Vagina (tissue), 2 donors: ENCODE results near the gene FAM25G. TPM values are rescaled to one million over a fixed set of nuclear protein-coding genes. Genes with fewer than 3 reads are reported as not detected.

Experiments used
- DNase-seq, 2 donors: peaks; one replicate each; pipeline ENCODE4 v3.0.0-alpha.2; 2017; ENCODE audit errors: extremely low spot score in 2 of 2
- H3K27ac ChIP-seq: fragments of 200-600 bp; sonication (generic); one replicate; pipeline ENCODE4 v1.5.1; 2019
- H3K27me3 ChIP-seq: fragments of 200-600 bp; sonication (generic); one replicate; pipeline ENCODE4 v1.5.1; 2019
- H3K36me3 ChIP-seq, 2 donors: fragments of 200-600 bp; sonication (generic); one replicate each; pipeline ENCODE4 v1.5.1; 2017 to 2019
- H3K4me1 ChIP-seq: fragments of 200-600 bp; sonication (generic); one replicate; pipeline ENCODE4 v1.5.1; 2019
- H3K4me3 ChIP-seq, 2 donors: fragments of 200-600 bp; sonication (generic); 1 replicate in 1 of 2; 2 replicates in 1 of 2; pipeline ENCODE4 v1.5.1; 2016 to 2019
- H3K9me3 ChIP-seq: fragments of 200-600 bp; sonication (generic); one replicate; pipeline ENCODE4 v1.5.1; 2019
- POLR2A ChIP-seq, 2 donors: fragments of 450-650 bp; IDR thresholded peaks; one replicate each; pipeline ENCODE4 v1.6.1; 2017; ENCODE audit warnings: antibody characterized with exemption in 2 of 2, mild to moderate bottlenecking in 2 of 2, moderate library complexity in 2 of 2
- POLR2AphosphoS5 ChIP-seq, 2 donors: sonication (generic); formaldehyde crosslinking; IDR thresholded peaks; one replicate each; pipeline ENCODE4 v1.9.0; 2017; ENCODE audit warnings: antibody characterized with exemption in 2 of 2, mild to moderate bottlenecking in 2 of 2, low read depth in 1 of 2; ENCODE audit not compliant: insufficient read depth in 1 of 2
- intact Hi-C: fragments of 100-400 bp; cut with DNase I; formaldehyde crosslinking; loops from one replicate; pipeline ENCODE4 v1.15.1; 2023
- total RNA-seq: library from RNA; depleted of rRNA; stranded (reverse); fragments of >200 nt; gene quantifications from one replicate; pipeline ENCODE4 v1.2.3, GENCODE V29; 2016
- TF ChIP-seq, protein P1 (sequence below), 3 experiments: fragments of 450-650 bp in 2 of 3; fragments of 200-600 bp in 1 of 3; sonication (generic) in 1 of 3; IDR thresholded peaks; one replicate each; pipeline ENCODE4 v1.5.1; 2017 to 2019; ENCODE audit warnings: antibody characterized with exemption in 3 of 3, mild to moderate bottlenecking in 2 of 3, moderate library complexity in 2 of 3

FAM25G gene
- total RNA-seq, 1 donor from 2014 or later: not detected

DNA sequence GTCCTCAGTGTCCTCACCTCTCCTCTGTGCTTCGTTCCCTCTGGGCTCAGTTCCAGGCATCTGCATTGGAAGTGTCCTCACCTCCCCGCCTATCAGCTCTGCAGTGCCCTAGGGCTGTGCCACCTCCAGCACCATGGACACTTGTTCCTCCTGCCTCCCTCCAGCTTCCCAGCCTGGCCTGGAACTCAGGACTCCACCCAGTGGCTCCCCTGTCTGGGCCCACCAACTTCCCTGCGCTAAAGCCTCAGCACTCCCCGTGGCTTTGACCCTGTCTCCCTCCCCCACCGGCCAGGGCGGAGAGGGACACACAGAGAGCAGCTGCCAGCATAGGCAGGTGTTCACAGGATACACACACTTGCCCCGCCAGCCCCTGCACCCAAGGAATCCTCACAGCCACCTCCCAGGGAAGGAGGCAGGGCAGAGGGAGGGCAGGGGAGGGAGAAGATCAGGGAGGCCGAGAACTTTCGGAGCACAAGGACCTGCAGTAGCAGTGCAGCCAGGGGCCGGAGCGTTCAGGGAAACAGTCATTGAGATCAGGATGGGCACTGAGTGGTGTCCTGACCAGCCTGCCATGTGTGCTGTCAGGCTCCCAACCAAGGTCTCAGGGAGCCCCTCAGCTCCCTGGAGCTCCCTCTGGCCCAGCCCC lies 38.9 kb downstream of the FAM25G start:
- no peaks in the 10 kb centered on the region for H3K4me1 ChIP-seq
- DNase-seq: peak in 1 of 2 donors; percentile 80
- H3K27me3 ChIP-seq: no peaks in the 10 kb centered on the region
- no peak overlapping the region for H3K27ac ChIP-seq
- no peak for TF ChIP-seq POLR2AphosphoS5 (IDR thresholded peaks at IDR 0.05; ENCODE audit: insufficient read depth in 1 of 2, low read depth in 1 of 2)
- TF ChIP-seq, protein P1, sequence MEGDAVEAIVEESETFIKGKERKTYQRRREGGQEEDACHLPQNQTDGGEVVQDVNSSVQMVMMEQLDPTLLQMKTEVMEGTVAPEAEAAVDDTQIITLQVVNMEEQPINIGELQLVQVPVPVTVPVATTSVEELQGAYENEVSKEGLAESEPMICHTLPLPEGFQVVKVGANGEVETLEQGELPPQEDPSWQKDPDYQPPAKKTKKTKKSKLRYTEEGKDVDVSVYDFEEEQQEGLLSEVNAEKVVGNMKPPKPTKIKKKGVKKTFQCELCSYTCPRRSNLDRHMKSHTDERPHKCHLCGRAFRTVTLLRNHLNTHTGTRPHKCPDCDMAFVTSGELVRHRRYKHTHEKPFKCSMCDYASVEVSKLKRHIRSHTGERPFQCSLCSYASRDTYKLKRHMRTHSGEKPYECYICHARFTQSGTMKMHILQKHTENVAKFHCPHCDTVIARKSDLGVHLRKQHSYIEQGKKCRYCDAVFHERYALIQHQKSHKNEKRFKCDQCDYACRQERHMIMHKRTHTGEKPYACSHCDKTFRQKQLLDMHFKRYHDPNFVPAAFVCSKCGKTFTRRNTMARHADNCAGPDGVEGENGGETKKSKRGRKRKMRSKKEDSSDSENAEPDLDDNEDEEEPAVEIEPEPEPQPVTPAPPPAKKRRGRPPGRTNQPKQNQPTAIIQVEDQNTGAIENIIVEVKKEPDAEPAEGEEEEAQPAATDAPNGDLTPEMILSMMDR (IDR thresholded peaks at IDR 0.05): no peak
- TF ChIP-seq POLR2A (IDR thresholded peaks at IDR 0.05): no peak
- no peaks in the 10 kb centered on the region for H3K36me3 ChIP-seq
- H3K9me3 ChIP-seq: no peaks in the 10 kb centered on the region
- intact Hi-C loops: no loop called here
- H3K4me3 ChIP-seq: no peak overlapping the region

DNA sequence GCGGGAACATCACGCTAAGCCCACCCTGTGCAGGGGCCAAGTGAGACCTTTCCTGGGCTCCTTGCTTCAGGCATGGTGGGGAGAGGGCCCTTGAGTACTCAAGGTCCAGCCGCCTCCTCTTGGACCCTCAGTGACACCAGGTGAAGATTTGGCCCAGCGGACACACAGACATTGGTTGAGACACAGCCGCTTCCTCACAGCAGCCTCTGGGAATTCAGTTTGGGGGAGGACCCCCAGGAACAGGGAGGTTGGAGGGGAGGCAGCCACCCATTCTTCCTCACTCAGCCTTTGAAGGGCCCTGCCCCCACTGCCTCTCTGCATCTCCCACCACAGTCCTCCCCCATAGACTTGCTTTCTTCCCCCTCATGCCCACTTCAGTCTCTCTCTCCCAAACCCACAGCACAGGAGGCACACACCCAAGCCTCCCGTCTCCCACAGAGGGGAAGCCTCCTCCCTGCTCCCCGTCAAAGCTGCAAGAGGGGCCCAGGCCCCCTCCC lies 39.5 kb downstream of the FAM25G start:
- no peak overlapping the region for H3K4me3 ChIP-seq
- no peaks in the 10 kb centered on the region for H3K9me3 ChIP-seq
- H3K27ac ChIP-seq: no peak overlapping the region
- no peaks in the 10 kb centered on the region for H3K4me1 ChIP-seq
- no peaks in the 10 kb centered on the region for H3K36me3 ChIP-seq
- H3K27me3 ChIP-seq: no peaks in the 10 kb centered on the region
- intact Hi-C loops: no loop called here
- TF ChIP-seq, protein P1 (IDR thresholded peaks at IDR 0.05): no peak
- TF ChIP-seq POLR2A (IDR thresholded peaks at IDR 0.05) (no peak), POLR2AphosphoS5 (IDR thresholded peaks at IDR 0.05; ENCODE audit: insufficient read depth in 1 of 2, low read depth in 1 of 2) (no peak)
- DNase-seq: peak in 1 of 2 donors; percentile 79

DNA sequence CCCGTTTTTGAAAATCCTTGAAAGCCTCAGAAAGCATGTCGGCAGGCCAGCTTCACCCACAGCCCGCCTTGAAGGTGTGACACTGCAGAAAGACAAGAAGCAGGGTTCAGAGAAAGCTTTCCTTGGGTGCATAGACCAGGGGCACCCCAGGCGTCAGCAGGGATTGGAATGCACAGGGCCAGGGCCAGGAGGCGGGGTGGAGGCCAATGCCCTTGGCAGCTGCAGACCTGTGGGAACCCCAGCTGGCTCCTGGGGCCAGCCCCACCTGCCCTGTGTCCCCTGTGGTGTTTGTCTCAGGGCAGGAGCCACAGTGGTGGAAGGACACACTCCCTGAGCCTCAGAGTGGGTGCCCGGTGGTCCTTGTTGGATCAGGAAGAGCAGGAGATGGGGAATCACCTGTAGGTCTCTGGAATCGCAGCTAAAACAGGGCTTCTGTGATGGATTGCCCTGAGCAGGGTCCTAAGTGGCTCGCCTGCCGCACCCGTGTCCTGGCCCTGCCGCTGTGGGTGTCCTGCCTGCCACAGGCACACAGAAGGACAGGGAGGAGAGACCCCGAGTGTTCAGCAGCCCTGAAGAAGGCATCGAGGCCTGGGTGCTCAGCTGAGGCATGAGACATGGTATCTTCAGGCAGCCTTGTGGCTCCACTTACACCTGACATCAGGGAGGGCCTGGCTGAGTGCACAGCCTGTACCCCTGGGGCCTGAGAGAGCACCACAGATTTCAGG lies 40.1 kb downstream of the FAM25G start:
- TF ChIP-seq, protein P1 (IDR thresholded peaks at IDR 0.05): no peak
- TF ChIP-seq POLR2AphosphoS5 (IDR thresholded peaks at IDR 0.05; ENCODE audit: insufficient read depth in 1 of 2, low read depth in 1 of 2) (no peak), POLR2A (IDR thresholded peaks at IDR 0.05) (no peak)
- intact Hi-C loops: no loop called here
- Histone ChIP-seq H3K4me3 (no peak overlapping the region), H3K4me1 (no peaks in the 10 kb centered on the region), H3K27ac (no peak overlapping the region), H3K9me3 (peaks cover under 1% of the 10 kb centered on the region), H3K27me3 (no peaks in the 10 kb centered on the region), H3K36me3 (no peaks in the 10 kb centered on the region)
- DNase-seq: peak in 1 of 2 donors; percentile 82

DNA sequence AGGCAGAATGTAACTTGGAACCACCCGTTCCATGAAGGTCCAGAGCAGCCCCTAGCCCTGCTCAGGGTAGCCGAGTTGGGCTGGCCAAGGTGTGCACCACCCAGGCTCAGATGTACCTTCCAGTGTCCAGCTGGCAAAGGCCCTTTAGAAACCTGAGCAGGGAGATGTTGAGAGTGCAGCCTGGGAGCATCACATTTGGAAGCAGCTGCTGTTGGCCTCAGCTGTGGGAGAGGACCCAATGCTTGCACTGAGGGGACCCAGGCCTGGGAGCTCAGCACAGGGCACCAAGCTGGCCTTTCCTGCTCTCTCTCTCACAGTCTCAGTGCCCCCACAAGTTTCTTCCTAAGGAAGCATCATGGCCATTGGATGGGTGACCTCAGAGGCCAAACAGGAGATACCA lies 41.1 kb downstream of the FAM25G start:
- Histone ChIP-seq H3K4me3 (no peak overlapping the region), H3K4me1 (no peaks in the 10 kb centered on the region), H3K36me3 (no peaks in the 10 kb centered on the region), H3K27ac (no peak overlapping the region), H3K9me3 (peaks cover 7% of the 10 kb centered on the region), H3K27me3 (no peaks in the 10 kb centered on the region)
- intact Hi-C loops: no loop called here
- peak in 1 of 2 donors; percentile 84 for DNase-seq
- TF ChIP-seq, protein P1 (IDR thresholded peaks at IDR 0.05): no peak
- TF ChIP-seq POLR2A (IDR thresholded peaks at IDR 0.05) (no peak), POLR2AphosphoS5 (IDR thresholded peaks at IDR 0.05; ENCODE audit: insufficient read depth in 1 of 2, low read depth in 1 of 2) (no peak)

DNA sequence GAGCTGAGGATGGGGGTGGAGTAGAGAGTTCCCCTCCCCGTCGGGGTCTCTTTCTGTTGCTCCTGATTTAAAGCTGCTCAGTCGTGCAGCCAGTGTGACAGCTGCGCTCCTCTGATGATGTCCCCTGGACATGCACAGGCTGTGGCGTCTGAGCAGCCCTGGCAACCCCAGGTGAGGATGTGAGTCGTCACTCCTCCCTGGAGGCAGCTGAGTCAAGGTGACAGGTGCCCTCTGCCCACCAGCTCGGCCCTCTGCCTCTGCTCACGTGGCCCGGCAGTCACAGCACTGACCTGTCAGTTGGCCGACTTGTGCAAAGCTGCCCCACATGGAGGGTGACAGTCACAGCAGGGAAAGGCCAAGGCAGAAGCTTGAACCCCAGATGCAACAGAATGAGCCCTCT lies 41.5 kb downstream of the FAM25G start:
- Histone ChIP-seq H3K4me1 (no peaks in the 10 kb centered on the region), H3K27me3 (no peaks in the 10 kb centered on the region), H3K9me3 (peaks cover 7% of the 10 kb centered on the region), H3K4me3 (no peak overlapping the region), H3K36me3 (no peaks in the 10 kb centered on the region), H3K27ac (no peak overlapping the region)
- intact Hi-C loops: no loop called here
- TF ChIP-seq POLR2A (IDR thresholded peaks at IDR 0.05): no peak
- TF ChIP-seq POLR2AphosphoS5 (IDR thresholded peaks at IDR 0.05; ENCODE audit: insufficient read depth in 1 of 2, low read depth in 1 of 2): no peak
- TF ChIP-seq, protein P1 (IDR thresholded peaks at IDR 0.05): no peak
- DNase-seq: peak in 1 of 2 donors; percentile 77
